ENCODE data around the gene NEBL.

- TF ChIP-seq CTCF (IDR thresholded peaks at IDR 0.05) (no peak), POLR2A (IDR thresholded peaks at IDR 0.05) (no peak)
Observed at GRCh38 chr10:20760460-20760859, 136.7 kb downstream of the NEBL start.
